ENCODE measurements around the gene C7orf57.

The C7orf57 gene

GRCh38 chr7:48102530-48102929 lies 67.2 kb downstream of the C7orf57 start:
- no peak for ATAC-seq (ENCODE audit: insufficient read depth, low read depth)
- H3K4me3 ChIP-seq (ENCODE audit: low read depth in 1 of 2, low read length in 2 of 2), result no peak overlapping the region
- no peaks in the 10 kb centered on the region for H3K4me1 ChIP-seq (ENCODE audit: insufficient read depth, low read length)
- H3K27me3 ChIP-seq (ENCODE audit: insufficient read depth, low read length, poor library complexity), result no peaks in the 10 kb centered on the region
- DNase-seq, result no peak
- no peak for TF ChIP-seq EZH2 (IDR thresholded peaks at IDR 0.05; ENCODE audit: borderline replicate concordance, low read depth, low read length, severe bottlenecking)
- TF ChIP-seq CTCF (IDR thresholded peaks at IDR 0.05; ENCODE audit: borderline replicate concordance, extremely low read depth, low read length, poor library complexity, severe bottlenecking), result no peak
- no peaks in the 10 kb centered on the region; the same call in 1 of the 2 replicates for H4K20me1 ChIP-seq (ENCODE audit: insufficient read depth, low read length)
- H3K36me3 ChIP-seq (ENCODE audit: insufficient read depth, low read length), result no peaks in the 10 kb centered on the region
- H3K9ac ChIP-seq (ENCODE audit: low read depth, low read length), result no peak overlapping the region
- no peaks in the 10 kb centered on the region for H3K9me3 ChIP-seq (ENCODE audit: insufficient read depth, low read length, severe bottlenecking)
- no peak overlapping the region for H2AFZ ChIP-seq (ENCODE audit: low read depth, low read length)
- no peak overlapping the region for H3K4me2 ChIP-seq (ENCODE audit: insufficient read depth, low read length)
- no peak overlapping the region for H3K27ac ChIP-seq (ENCODE audit: low read length)
- no peaks in the 10 kb centered on the region for H3K79me2 ChIP-seq (ENCODE audit: insufficient read depth, low read length)

- no peak overlapping the region for H3K4me3 ChIP-seq (ENCODE audit: low read depth in 1 of 2, low read length in 2 of 2)
- H3K27me3 ChIP-seq (ENCODE audit: insufficient read depth, low read length, poor library complexity), result no peaks in the 10 kb centered on the region
- TF ChIP-seq EZH2 (IDR thresholded peaks at IDR 0.05; ENCODE audit: borderline replicate concordance, low read depth, low read length, severe bottlenecking) (no peak), CTCF (IDR thresholded peaks at IDR 0.05; ENCODE audit: borderline replicate concordance, extremely low read depth, low read length, poor library complexity, severe bottlenecking) (no peak)
- H4K20me1 ChIP-seq (ENCODE audit: insufficient read depth, low read length), result no peaks in the 10 kb centered on the region
- H3K27ac ChIP-seq (ENCODE audit: low read length), result no peak overlapping the region
- DNase-seq (no peak), ATAC-seq (ENCODE audit: insufficient read depth, low read depth) (no peak)
- no peaks in the 10 kb centered on the region for H3K36me3 ChIP-seq (ENCODE audit: insufficient read depth, low read length)
- H3K4me1 ChIP-seq (ENCODE audit: insufficient read depth, low read length), result no peaks in the 10 kb centered on the region
- no peaks in the 10 kb centered on the region for H3K9me3 ChIP-seq (ENCODE audit: insufficient read depth, low read length, severe bottlenecking)
- no peak overlapping the region for H3K9ac ChIP-seq (ENCODE audit: low read depth, low read length)
- H3K79me2 ChIP-seq (ENCODE audit: insufficient read depth, low read length), result no peaks in the 10 kb centered on the region
- no peak overlapping the region for H3K4me2 ChIP-seq (ENCODE audit: insufficient read depth, low read length)
- no peak overlapping the region for H2AFZ ChIP-seq (ENCODE audit: low read depth, low read length)
Measured at GRCh38 chr7:48105045-48105444, 69.7 kb downstream of the C7orf57 start.

GRCh38 chr7:48106906-48107659 lies 71.7 kb downstream of the C7orf57 start:
- H3K4me1 ChIP-seq (ENCODE audit: insufficient read depth, low read length), result no peaks in the 10 kb centered on the region
- H3K79me2 ChIP-seq (ENCODE audit: insufficient read depth, low read length), result no peaks in the 10 kb centered on the region
- no peaks in the 10 kb centered on the region for H4K20me1 ChIP-seq (ENCODE audit: insufficient read depth, low read length)
- H3K36me3 ChIP-seq (ENCODE audit: insufficient read depth, low read length), result no peaks in the 10 kb centered on the region
- ATAC-seq (ENCODE audit: insufficient read depth, low read depth) (no peak), DNase-seq (no peak)
- H3K9me3 ChIP-seq (ENCODE audit: insufficient read depth, low read length, severe bottlenecking), result no peaks in the 10 kb centered on the region
- no peak overlapping the region for H3K27ac ChIP-seq (ENCODE audit: low read length)
- no peaks in the 10 kb centered on the region for H3K27me3 ChIP-seq (ENCODE audit: insufficient read depth, low read length, poor library complexity)
- no peak for TF ChIP-seq EZH2 (IDR thresholded peaks at IDR 0.05; ENCODE audit: borderline replicate concordance, low read depth, low read length, severe bottlenecking)
- TF ChIP-seq CTCF (IDR thresholded peaks at IDR 0.05; ENCODE audit: borderline replicate concordance, extremely low read depth, low read length, poor library complexity, severe bottlenecking), result no peak
- no peak overlapping the region for H3K4me3 ChIP-seq (ENCODE audit: low read depth in 1 of 2, low read length in 2 of 2)
- H2AFZ ChIP-seq (ENCODE audit: low read depth, low read length), result no peak overlapping the region
- no peak overlapping the region for H3K4me2 ChIP-seq (ENCODE audit: insufficient read depth, low read length)
- H3K9ac ChIP-seq (ENCODE audit: low read depth, low read length), result no peak overlapping the region

All from DND-41 (cell line).